Neural progenitor cell (in vitro differentiated cells): ENCODE data around the gene PRB2. TPM values are rescaled to one million over a fixed set of nuclear protein-coding genes. Genes with fewer than 3 reads are reported as not detected.
A peak's percentile ranks its signal among the peaks of the same experiment; 100 is the strongest.

Experiments used
- DNase-seq: peaks from one replicate; pipeline ENCODE4 v3.0.0-alpha.2; 2016; ENCODE audit warnings: low spot score
- H2AFZ ChIP-seq: fragments of 200-600 bp; sonication (generic); replicated peaks from 2 replicates; pipeline ENCODE4 v1.6.1; 2016; ENCODE audit warnings: antibody characterized with exemption
- H3F3A ChIP-seq: fragments of 200-600 bp; sonication (generic); 2 replicates; pipeline ENCODE4 v1.6.1; 2016; ENCODE audit warnings: antibody characterized with exemption, low read depth
- H3K27ac ChIP-seq: fragments of 200-600 bp; sonication (generic); 2 replicates; pipeline ENCODE4 v1.5.1; 2016; ENCODE audit warnings: mild to moderate bottlenecking
- H3K27me3 ChIP-seq: fragments of 200-600 bp; sonication (generic); 2 replicates; pipeline ENCODE4 v1.6.1; 2016; ENCODE audit warnings: mild to moderate bottlenecking, moderate library complexity
- H3K36me3 ChIP-seq: fragments of 200-600 bp; sonication (generic); 2 replicates; pipeline ENCODE4 v1.5.1; 2016
- H3K4me1 ChIP-seq: fragments of 200-600 bp; sonication (generic); 2 replicates; pipeline ENCODE4 v1.6.1; 2016; ENCODE audit warnings: mixed run types
- H3K4me2 ChIP-seq: fragments of 200-600 bp; sonication (generic); 2 replicates; pipeline ENCODE4 v1.6.1; 2016
- H3K4me3 ChIP-seq: fragments of 200-600 bp; sonication (generic); 2 replicates; pipeline ENCODE4 v1.5.1; 2016
- H3K79me2 ChIP-seq: fragments of 200-600 bp; sonication (generic); 2 replicates; pipeline ENCODE4 v1.6.1; 2016; ENCODE audit warnings: low read depth
- H3K9ac ChIP-seq: fragments of 200-600 bp; sonication (generic); 2 replicates; pipeline ENCODE4 v1.6.1; 2016
- H3K9me3 ChIP-seq: fragments of 200-600 bp; sonication (generic); 2 replicates; pipeline ENCODE4 v1.5.1; 2016; ENCODE audit warnings: low read depth
- H4K20me1 ChIP-seq: fragments of 200-600 bp; sonication (generic); 2 replicates; pipeline ENCODE4 v1.6.1; 2016; ENCODE audit warnings: low read depth
- H3K27ac Mint-ChIP-seq: 3 replicates; pipeline ENCODE4 v1.8.0; 2021; ENCODE audit warnings: mixed read lengths
- H3K27me3 Mint-ChIP-seq: 2 replicates; pipeline ENCODE4 v1.8.0; 2022; ENCODE audit warnings: low read depth, mild to moderate bottlenecking, inconsistent platforms, moderate library complexity, mixed read lengths; ENCODE audit not compliant: insufficient read depth
- H3K36me3 Mint-ChIP-seq: 3 replicates; pipeline ENCODE4 v1.8.0; 2021; ENCODE audit warnings: mixed read lengths
- H3K4me1 Mint-ChIP-seq: 3 replicates; pipeline ENCODE4 v1.8.0; 2021; ENCODE audit warnings: mixed read lengths
- H3K4me3 Mint-ChIP-seq: 3 replicates; pipeline ENCODE4 v1.8.0; 2021; ENCODE audit warnings: mild to moderate bottlenecking, moderate library complexity, mixed read lengths
- H3K9me3 Mint-ChIP-seq: 3 replicates; pipeline ENCODE4 v1.8.0; 2020; ENCODE audit warnings: mixed read lengths
- EZH2 ChIP-seq: fragments of 200-600 bp; sonication (generic); IDR thresholded peaks from 2 replicates; pipeline ENCODE4 v1.6.1; 2017; ENCODE audit warnings: antibody characterized with exemption, mild to moderate bottlenecking, moderate library complexity
- EZH2phosphoT487 ChIP-seq: fragments of 200-600 bp; sonication (generic); IDR thresholded peaks from 2 replicates; pipeline ENCODE4 v1.6.1; 2017; ENCODE audit warnings: antibody characterized with exemption
- total RNA-seq: library from RNA; depleted of rRNA; stranded (reverse); fragments of >200 nt; gene quantifications from 2 replicates; pipeline ENCODE4 v1.2.3, GENCODE V29; 2015; ENCODE audit warnings: low replicate concordance
- TF ChIP-seq, protein P1 (sequence below): fragments of 200-600 bp; sonication (generic); IDR thresholded peaks from 2 replicates; pipeline ENCODE4 v1.5.1; 2017; ENCODE audit warnings: antibody characterized with exemption, mild to moderate bottlenecking

The PRB2 gene
- total RNA-seq, 1 donor from 2014 or later: not detected

GRCh38 chr12:11347810-11348209 lies 47.6 kb downstream of the PRB2 start:
- Histone ChIP-seq H3K9me3 (no peaks in the 10 kb centered on the region), H3K4me2 (no peak overlapping the region), H2AFZ (no peak overlapping the region), H3K79me2 (no peaks in the 10 kb centered on the region), H3K4me3 (no peak overlapping the region), H3K36me3 (no peaks in the 10 kb centered on the region), H3F3A (no peaks in the 10 kb centered on the region), H3K4me1 (no peaks in the 10 kb centered on the region), H3K9ac (no peak overlapping the region), H4K20me1 (no peaks in the 10 kb centered on the region), H3K27ac (no peak overlapping the region), H3K27me3 (no peaks in the 10 kb centered on the region)
- Mint-ChIP-seq H3K27ac (no peak overlapping the region), H3K4me3 (no peak overlapping the region), H3K36me3 (no peaks in the 10 kb centered on the region), H3K4me1 (no peaks in the 10 kb centered on the region), H3K9me3 (no peaks in the 10 kb centered on the region), H3K27me3 (peaks cover 3% of the 10 kb centered on the region)
- DNase-seq: no peak
- TF ChIP-seq, protein P1, sequence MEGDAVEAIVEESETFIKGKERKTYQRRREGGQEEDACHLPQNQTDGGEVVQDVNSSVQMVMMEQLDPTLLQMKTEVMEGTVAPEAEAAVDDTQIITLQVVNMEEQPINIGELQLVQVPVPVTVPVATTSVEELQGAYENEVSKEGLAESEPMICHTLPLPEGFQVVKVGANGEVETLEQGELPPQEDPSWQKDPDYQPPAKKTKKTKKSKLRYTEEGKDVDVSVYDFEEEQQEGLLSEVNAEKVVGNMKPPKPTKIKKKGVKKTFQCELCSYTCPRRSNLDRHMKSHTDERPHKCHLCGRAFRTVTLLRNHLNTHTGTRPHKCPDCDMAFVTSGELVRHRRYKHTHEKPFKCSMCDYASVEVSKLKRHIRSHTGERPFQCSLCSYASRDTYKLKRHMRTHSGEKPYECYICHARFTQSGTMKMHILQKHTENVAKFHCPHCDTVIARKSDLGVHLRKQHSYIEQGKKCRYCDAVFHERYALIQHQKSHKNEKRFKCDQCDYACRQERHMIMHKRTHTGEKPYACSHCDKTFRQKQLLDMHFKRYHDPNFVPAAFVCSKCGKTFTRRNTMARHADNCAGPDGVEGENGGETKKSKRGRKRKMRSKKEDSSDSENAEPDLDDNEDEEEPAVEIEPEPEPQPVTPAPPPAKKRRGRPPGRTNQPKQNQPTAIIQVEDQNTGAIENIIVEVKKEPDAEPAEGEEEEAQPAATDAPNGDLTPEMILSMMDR: peak; percentile 35
- TF ChIP-seq EZH2: no peak

- Histone ChIP-seq H3K36me3 (no peaks in the 10 kb centered on the region), H3K4me3 (no peak overlapping the region), H3K27ac (no peak overlapping the region), H3F3A (no peaks in the 10 kb centered on the region), H3K27me3 (no peaks in the 10 kb centered on the region), H3K4me1 (no peaks in the 10 kb centered on the region), H3K9me3 (no peaks in the 10 kb centered on the region), H4K20me1 (no peaks in the 10 kb centered on the region), H3K4me2 (no peak overlapping the region), H2AFZ (no peak overlapping the region), H3K9ac (no peak overlapping the region), H3K79me2 (no peaks in the 10 kb centered on the region)
- TF ChIP-seq, protein P1: no peak
- TF ChIP-seq EZH2 (no peak), EZH2phosphoT487 (no peak)
- no peaks in the 10 kb centered on the region for H3K36me3 Mint-ChIP-seq
- no peak for DNase-seq
- H3K27ac Mint-ChIP-seq: no peak overlapping the region
- no peaks in the 10 kb centered on the region for H3K27me3 Mint-ChIP-seq
- H3K9me3 Mint-ChIP-seq: no peaks in the 10 kb centered on the region
- no peak overlapping the region for H3K4me3 Mint-ChIP-seq
- H3K4me1 Mint-ChIP-seq: no peaks in the 10 kb centered on the region
Measured at GRCh38 chr12:11344500-11344899, 50.9 kb downstream of the PRB2 start.

Other genes with a start within 250 kb of the PRB2 start
- 11.6 and 16.3 TPM in 2 replicates for gene SMIM10L1, start 224.4 kb downstream of the PRB2 start, total RNA-seq
- gene TAS2R42, start 208.6 kb downstream of the PRB2 start, total RNA-seq: not detected in 2 replicates
- not detected in 2 replicates for gene PRB3, start 125.9 kb downstream of the PRB2 start, total RNA-seq
- not detected in 2 replicates for gene PRB4, start 85.1 kb downstream of the PRB2 start, total RNA-seq